HepG2 (cell line): ENCODE measurements around the gene VGLL3. TPM values are rescaled to one million over a fixed set of nuclear protein-coding genes. Genes with fewer than 3 reads are reported as not detected.

Experiments
- ATAC-seq: fragments of 200-7000 bp; cut with Tn5 transposase; 3 replicates; pipeline ENCODE4 v1.9.1; 2020; ENCODE audit warnings: mild to moderate bottlenecking, moderate library complexity
- BruUV-seq: library from RNA; stranded (reverse); fragments of 400-500 nt; replicated peaks from 2 replicates; lab custom pipeline; 2021; lab: Mats Ljungman, UMichigan
- CTCF ChIA-PET: fragments of 300-600 bp; formaldehyde crosslinking; extraction: SDS; loops from one replicate; lab custom pipeline; 2021; ENCODE audit warnings: low total read pairs, inconsistent platforms, low intra/inter-chr PET ratio; lab: Yijun Ruan, JAX
- POLR2A ChIA-PET: fragments of 350-600 bp; sonication (Branson Sonifier 250); formaldehyde crosslinking; loops from one replicate; lab custom pipeline; 2020; ENCODE audit warnings: antibody characterized with exemption, inconsistent platforms; lab: Yijun Ruan, JAX
- DNase-seq: peaks from one replicate; pipeline ENCODE4 v3.0.0-alpha.2; 2015; ENCODE audit warnings: low spot score
- FAIRE-seq: peaks from 3 replicates; lab custom pipeline; 2011; peaks lifted over from hg19 to GRCh38; lab: Jason Lieb, UNC
- H2AFZ ChIP-seq: one replicate; pipeline ENCODE4 v1.6.1; 2011; ENCODE audit warnings: low read length, inconsistent platforms
- H3K27ac ChIP-seq: fragments of 300-600 bp; 3 replicates; pipeline ENCODE4 v1.8.0; 2011; ENCODE audit warnings: mixed run types, mild to moderate bottlenecking, mixed read lengths, low read length, inconsistent platforms; ENCODE audit not compliant: insufficient read depth; ENCODE audit errors: extremely low read length
- H3K27me3 ChIP-seq, 2 experiments: fragments of 200-600 bp in 1 of 2; 2 replicates in 1 of 2; 3 replicates in 1 of 2; pipeline versions ENCODE4 v1.6.0 to v1.8.0; 2011; ENCODE audit warnings: low read length in 2 of 2, mild to moderate bottlenecking in 2 of 2, moderate library complexity in 2 of 2, inconsistent platforms in 1 of 2; ENCODE audit not compliant: insufficient read depth in 2 of 2, control insufficient read depth in 1 of 2
- H3K36me3 ChIP-seq, 2 experiments: fragments of 200-600 bp in 1 of 2; replicated peaks in 1 of 2; 2 replicates in 1 of 2; 3 replicates in 1 of 2; pipeline versions ENCODE4 v1.5.1 to v1.8.0; 2011; ENCODE audit warnings: low read length in 2 of 2, inconsistent platforms in 1 of 2; ENCODE audit not compliant: insufficient read depth in 2 of 2, control insufficient read depth in 1 of 2
- H3K4me1 ChIP-seq: 2 replicates; pipeline ENCODE4 v1.5.1; 2012; ENCODE audit warnings: low read length, inconsistent platforms; ENCODE audit not compliant: insufficient read depth
- H3K4me2 ChIP-seq: 2 replicates; pipeline ENCODE4 v1.6.0; 2011; ENCODE audit warnings: low read depth, low read length, inconsistent platforms
- H3K4me3 ChIP-seq, 3 experiments: fragments of 200-600 bp in 1 of 3; sonication (generic), shearing (Covaris generic) in 1 of 3; replicated peaks in 1 of 3; 2 replicates each; pipeline ENCODE4 v1.5.1; 2011 to 2016; ENCODE audit warnings: low read length in 3 of 3, inconsistent platforms in 2 of 3, low read depth in 2 of 3, mild to moderate bottlenecking in 2 of 3, control low read depth in 1 of 3, mixed read lengths in 1 of 3; ENCODE audit not compliant: insufficient read depth in 1 of 3
- H3K79me2 ChIP-seq: one replicate; pipeline ENCODE4 v1.6.1; 2011; ENCODE audit warnings: low read length, inconsistent platforms; ENCODE audit not compliant: insufficient read depth
- H3K9ac ChIP-seq: 2 replicates; pipeline ENCODE4 v1.6.0; 2011; ENCODE audit warnings: mild to moderate bottlenecking, low read depth, low read length, inconsistent platforms; ENCODE audit not compliant: insufficient read depth
- H3K9me3 ChIP-seq: 2 replicates; pipeline ENCODE4 v1.5.1; 2012; ENCODE audit warnings: mild to moderate bottlenecking, low read length
- H4K20me1 ChIP-seq: 2 replicates; pipeline ENCODE4 v1.6.0; 2011; ENCODE audit warnings: inconsistent platforms, mild to moderate bottlenecking, low read length, moderate library complexity; ENCODE audit not compliant: insufficient read depth
- EED ChIP-seq: sonication (generic); formaldehyde crosslinking; IDR thresholded peaks from 2 replicates; pipeline ENCODE4 v1.5.0; 2020; ENCODE audit warnings: mild to moderate bottlenecking, missing genetic modification reagents
- HBP1 ChIP-seq: IDR thresholded peaks from 2 replicates; pipeline ENCODE4 v1.6.1; 2016; ENCODE audit warnings: low read depth, control low read depth
- HMGXB3 ChIP-seq: sonication (generic); formaldehyde crosslinking; IDR thresholded peaks from 2 replicates; pipeline ENCODE4 v1.4.0; 2020; ENCODE audit warnings: missing genetic modification reagents, borderline replicate concordance
- KDM5A ChIP-seq: fragments of 200-600 bp; sonication (generic); IDR thresholded peaks from 2 replicates; pipeline ENCODE4 v1.7.0; 2018; ENCODE audit warnings: antibody characterized with exemption, mild to moderate bottlenecking, low read length, borderline replicate concordance
- RFX5 ChIP-seq: IDR thresholded peaks from 2 replicates; pipeline ENCODE4 v1.6.1; 2011; ENCODE audit warnings: low read depth, low read length, improper control_type of control experiment
- TERF1 ChIP-seq: sonication (generic); formaldehyde crosslinking; IDR thresholded peaks from 2 replicates; pipeline ENCODE4 v1.8.0; 2022; ENCODE audit warnings: mild to moderate bottlenecking, missing genetic modification reagents, moderate library complexity
- ZFAT ChIP-seq: sonication (generic); formaldehyde crosslinking; conservative IDR thresholded peaks from 2 replicates; pipeline ENCODE4 v1.8.1; 2023; ENCODE audit warnings: missing genetic modification reagents, inconsistent platforms
- ZFP62 ChIP-seq: sonication (generic); formaldehyde crosslinking; IDR thresholded peaks from 2 replicates; pipeline ENCODE4 v1.4.0; 2020; ENCODE audit warnings: missing genetic modification reagents
- ZNF552 ChIP-seq: sonication (generic); formaldehyde crosslinking; IDR thresholded peaks from 2 replicates; pipeline ENCODE4 v1.9.0; 2022; ENCODE audit warnings: missing genetic modification reagents, mild to moderate bottlenecking, borderline replicate concordance
- ZNF614 ChIP-seq: IDR thresholded peaks from 2 replicates; pipeline ENCODE4 v1.6.1; 2018; ENCODE audit warnings: missing biosample characterization, missing genetic modification reagents, inconsistent platforms, borderline replicate concordance
- ZNF878 ChIP-seq: sonication (generic); formaldehyde crosslinking; IDR thresholded peaks from 2 replicates; pipeline ENCODE4 v1.8.1; 2023; ENCODE audit warnings: mild to moderate bottlenecking, missing genetic modification reagents, moderate library complexity
- WGBS: methylation state at CpG from one replicate; pipeline ENCODE4 v1.1.6; 2017; ENCODE audit warnings: low lambda C conversion rate; 5-methylcytosine and 5-hydroxymethylcytosine counted together
- in situ Hi-C: cut with HindIII; loops from 2 replicates; pipeline ENCODE4 v1.10.0; 2017; ENCODE audit warnings: low pct_unique_long_range_greater_than_20kb; ENCODE audit not compliant: extremely low pct_ligation_motif_present
- intact Hi-C: fragments of 100-400 bp; cut with micrococcal nuclease; formaldehyde crosslinking; loops from one replicate; pipeline ENCODE4 v1.10.0; 2022; ENCODE audit not compliant: unreplicated experiment
- polyA plus RNA-seq, 8 experiments: library from polyadenylated mRNA; depleted of rRNA in 3 of 8; stranded (reverse) in 7 of 8; unstranded in 1 of 8; fragments of >200 nt; fragmentation: Illumina TruSeq in 4 of 8; extraction: Trizol in 4 of 8; gene quantifications; 2 replicates each; pipeline versions ENCODE4 v1.2.1 to v1.2.3, GENCODE V29; 2011 to 2016; ENCODE audit warnings: low read depth in 4 of 8, missing spikeins in 1 of 8, mixed read lengths in 1 of 8; ENCODE audit not compliant: insufficient read depth in 1 of 8
- total RNA-seq, 5 experiments: library from RNA; depleted of rRNA; stranded (reverse); fragments of >200 nt; fragmentation: Illumina TruSeq; extraction: Trizol; gene quantifications; 2 replicates each; pipeline ENCODE4 v1.2.3, GENCODE V29; 2016; ENCODE audit warnings: low read depth in 1 of 5

VGLL3 gene
- total and polyA plus RNA-seq, 2 of the 13 experiments (the other 11 are each of a cell fraction or from before 2014, with no cell fraction given) = 0.03 to 0.07 TPM

- TF ChIP-seq HBP1 (CRISPR knock-in tag) = no peak
These were observed 5.6 kb downstream of the VGLL3 start (continued) for GRCh38 chr3:86985181-86985826.

GRCh38 chr3:86984271-86984670 lies 6.7 kb downstream of the VGLL3 start:
- intact Hi-C loops = no loop called here
- BruUV-seq = no TSS peak
- ChIA-PET CTCF (no interaction called here), POLR2A (no interaction called here)
- 2% methylated on average over 2 of the region's 2 CpGs for WGBS
- TF ChIP-seq RFX5 (no peak), EED (CRISPR knock-in tag) (no peak), ZFAT (no peak), ZNF878 (CRISPR knock-in tag) (no peak), HMGXB3 (CRISPR knock-in tag) (no peak), ZNF614 (no peak), ZFP62 (CRISPR knock-in tag) (no peak), KDM5A (no peak), ZNF552 (CRISPR knock-in tag) (no peak), TERF1 (CRISPR knock-in tag) (no peak)
- no peak overlapping the region for H3K4me2 ChIP-seq
- H3K27ac ChIP-seq = no peak overlapping the region
- ATAC-seq = no peak
- H3K79me2 ChIP-seq = no peaks in the 10 kb centered on the region
- no peaks in the 10 kb centered on the region for H3K4me1 ChIP-seq
- no peak overlapping the region for H2AFZ ChIP-seq
- no peak for DNase-seq
- H3K9ac ChIP-seq = no peak overlapping the region
- in situ Hi-C loops = no loop called here
- no peaks in the 10 kb centered on the region for H3K9me3 ChIP-seq
- H3K27me3 ChIP-seq = peaks cover 0 to 1% of the 10 kb centered on the region in 2 experiments; a peak in 1 of 5 replicates
- H3K36me3 ChIP-seq = no peaks in the 10 kb centered on the region
- no peak for FAIRE-seq
- no peaks in the 10 kb centered on the region for H4K20me1 ChIP-seq
- H3K4me3 ChIP-seq = no peak overlapping the region
